ENCODE measurements around the gene MAN2B1. TPM values are rescaled to one million over a fixed set of nuclear protein-coding genes. Genes with fewer than 3 reads are reported as not detected.

The MAN2B1 gene
- total RNA-seq, 3 donors from 2014 or later: 45.6 to 118 (median 49.0) TPM

- Histone ChIP-seq H3K9me3 (no peaks in the 10 kb centered on the region), H3K4me1 (peaks cover 4 to 5% of the 10 kb centered on the region in 2 donors), H3K36me3 (no peaks in the 10 kb centered on the region), H3K4me3 (peak overlapping the region; percentile 82 to 94 (median 88)), H3K27ac (no peak overlapping the region), H3K27me3 (no peaks in the 10 kb centered on the region)
- no peak for DNase-seq (ENCODE audit: low spot score in 2 of 2)
- TF ChIP-seq POLR2A (IDR thresholded peaks at IDR 0.05) (no peak), POLR2AphosphoS5 (IDR thresholded peaks at IDR 0.05) (no peak), CTCF (IDR thresholded peaks at IDR 0.05) (no peak)
- intact Hi-C loops (cut with DNase I; ENCODE audit: low total_unique reads): no loop called here
Observed at GRCh38 chr19:12695514-12695913, 29.0 kb upstream of the MAN2B1 start.

DNA sequence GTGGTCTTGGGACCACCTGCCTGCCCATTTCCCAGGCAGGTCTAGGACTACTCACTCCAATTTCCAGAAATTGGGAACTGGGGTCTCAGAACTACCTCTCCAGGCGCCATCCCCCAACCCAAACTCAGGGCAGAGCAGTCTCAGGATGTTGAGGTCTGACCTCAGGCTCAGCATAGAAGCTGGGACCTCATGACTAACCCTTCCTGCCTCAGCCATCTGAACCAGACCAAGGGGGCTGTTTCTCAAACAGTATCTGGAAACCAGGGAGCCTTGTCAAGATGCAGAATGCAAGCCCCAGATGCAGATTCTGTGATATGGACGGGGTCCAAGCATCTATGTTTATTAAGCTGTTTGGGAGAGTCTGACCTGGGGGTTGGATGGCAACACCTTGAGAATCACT is 28.6 kb upstream of the MAN2B1 start:
- Histone ChIP-seq H3K27me3 (no peaks in the 10 kb centered on the region), H3K9me3 (no peaks in the 10 kb centered on the region), H3K27ac (no peak overlapping the region), H3K36me3 (no peaks in the 10 kb centered on the region), H3K4me3 (peak overlapping the region in 1 of 3 donors; percentile 94), H3K4me1 (peaks cover 4 to 5% of the 10 kb centered on the region in 2 donors)
- intact Hi-C loops (cut with DNase I; ENCODE audit: low total_unique reads): no loop called here
- no peak for DNase-seq (ENCODE audit: low spot score in 2 of 2)
- TF ChIP-seq POLR2A (IDR thresholded peaks at IDR 0.05): no peak
- no peak for TF ChIP-seq CTCF (IDR thresholded peaks at IDR 0.05)
- TF ChIP-seq POLR2AphosphoS5 (IDR thresholded peaks at IDR 0.05): no peak

- no peaks in the 10 kb centered on the region for H3K9me3 ChIP-seq
- H3K4me1 ChIP-seq: peaks cover 4 to 5% of the 10 kb centered on the region in 2 donors
- no peaks in the 10 kb centered on the region for H3K36me3 ChIP-seq
- intact Hi-C loops (cut with DNase I; ENCODE audit: low total_unique reads): no loop called here
- H3K4me3 ChIP-seq: no peak overlapping the region
- no peak for DNase-seq (ENCODE audit: low spot score in 2 of 2)
- TF ChIP-seq CTCF (IDR thresholded peaks at IDR 0.05) (no peak), POLR2A (IDR thresholded peaks at IDR 0.05) (no peak), POLR2AphosphoS5 (IDR thresholded peaks at IDR 0.05) (no peak)
- no peak overlapping the region for H3K27ac ChIP-seq
- no peaks in the 10 kb centered on the region for H3K27me3 ChIP-seq
Observed at GRCh38 chr19:12694641-12695040, 28.1 kb upstream of the MAN2B1 start.

DNA sequence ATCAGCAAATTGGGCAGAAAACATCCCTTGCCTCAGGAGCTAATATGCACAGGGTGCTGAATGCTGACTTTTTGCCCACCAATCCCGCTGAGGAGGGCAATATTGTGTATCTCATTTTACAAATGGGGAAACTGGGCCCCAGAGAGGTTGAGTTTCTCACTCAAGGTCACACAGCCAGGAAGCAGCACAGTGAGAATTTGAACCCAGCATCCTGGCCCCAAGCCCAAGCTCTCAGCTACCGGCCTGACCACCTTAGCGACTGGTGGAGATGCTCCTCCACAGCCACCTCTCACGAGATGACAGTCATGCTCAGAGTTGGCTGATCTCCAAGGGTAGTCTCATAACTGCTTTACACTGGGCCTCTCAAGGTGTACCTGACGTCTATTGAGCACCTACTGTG is 26.4 kb upstream of the MAN2B1 start:
- TF ChIP-seq POLR2A (IDR thresholded peaks at IDR 0.05): no peak
- no peak for TF ChIP-seq CTCF (IDR thresholded peaks at IDR 0.05)
- no peak for TF ChIP-seq POLR2AphosphoS5 (IDR thresholded peaks at IDR 0.05)
- H3K4me3 ChIP-seq: no peak overlapping the region

GRCh38 chr19:12689581-12690216 is 23.2 kb upstream of the MAN2B1 start:
- Histone ChIP-seq H3K4me3 (no peak overlapping the region), H3K27me3 (no peaks in the 10 kb centered on the region), H3K27ac (no peak overlapping the region), H3K4me1 (no peaks in the 10 kb centered on the region), H3K36me3 (no peaks in the 10 kb centered on the region), H3K9me3 (no peaks in the 10 kb centered on the region)
- intact Hi-C loops (cut with DNase I; ENCODE audit: low total_unique reads): no loop called here
- no peak for DNase-seq (ENCODE audit: low spot score in 2 of 2)
- TF ChIP-seq POLR2A (IDR thresholded peaks at IDR 0.05): no peak
- no peak for TF ChIP-seq CTCF (IDR thresholded peaks at IDR 0.05)
- no peak for TF ChIP-seq POLR2AphosphoS5 (IDR thresholded peaks at IDR 0.05)

More for the DNA sequence above, 26.4 kb upstream of the MAN2B1 start:
- intact Hi-C loops (cut with DNase I; ENCODE audit: low total_unique reads): no loop called here
- Histone ChIP-seq H3K36me3 (no peaks in the 10 kb centered on the region), H3K4me1 (peaks cover 4 to 5% of the 10 kb centered on the region in 2 donors), H3K27ac (no peak overlapping the region), H3K9me3 (no peaks in the 10 kb centered on the region), H3K27me3 (no peaks in the 10 kb centered on the region)
- no peak for DNase-seq (ENCODE audit: low spot score in 2 of 2)
